Measurements from ENCODE around the gene LRMDA.

- TF ChIP-seq CTCF (conservative IDR thresholded peaks at IDR 0.05; ENCODE audit: low read length) (no peak), EZH2phosphoT487 (IDR thresholded peaks at IDR 0.05; ENCODE audit: borderline replicate concordance) (no peak)
Observed at GRCh38 chr10:75718991-75719390, 287.6 kb downstream of the LRMDA start.

Measured in Loucy (cell line).